Measurements from ENCODE around the gene OPCML.

DNA sequence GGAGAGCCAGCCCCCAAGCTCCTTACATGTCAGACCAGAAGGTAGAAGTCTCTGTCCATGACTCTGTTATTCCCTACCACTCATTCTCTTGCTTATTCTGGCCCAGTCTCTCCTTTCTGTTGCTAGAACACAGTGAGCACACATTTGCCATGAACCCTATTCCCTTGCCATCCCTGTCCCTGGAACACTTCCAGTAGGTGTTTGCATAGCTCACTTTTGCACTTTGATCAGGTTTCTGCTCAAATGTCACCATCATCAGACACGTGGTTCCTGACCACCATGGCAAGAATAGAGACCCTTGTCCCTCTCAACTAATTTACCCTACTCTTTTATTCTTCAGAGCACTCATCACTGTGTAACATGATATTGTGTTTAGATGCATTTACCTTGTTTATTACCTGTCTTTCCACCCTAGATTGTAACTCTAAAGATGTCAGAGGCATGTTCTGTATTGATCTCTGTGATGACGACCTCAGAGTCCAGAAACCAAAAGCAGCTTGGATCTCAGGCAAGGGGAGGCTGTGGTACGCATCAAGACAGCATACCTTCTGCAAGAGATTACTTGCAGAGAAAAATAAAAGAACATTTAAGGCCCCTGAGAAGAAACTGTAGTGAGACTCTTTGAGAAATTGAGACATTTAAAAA, 606.4 kb downstream of the OPCML start:
- no peak for TF ChIP-seq EZH2 (IDR thresholded peaks at IDR 0.05; ENCODE audit: borderline replicate concordance, low read length)
- TF ChIP-seq, protein P1, sequence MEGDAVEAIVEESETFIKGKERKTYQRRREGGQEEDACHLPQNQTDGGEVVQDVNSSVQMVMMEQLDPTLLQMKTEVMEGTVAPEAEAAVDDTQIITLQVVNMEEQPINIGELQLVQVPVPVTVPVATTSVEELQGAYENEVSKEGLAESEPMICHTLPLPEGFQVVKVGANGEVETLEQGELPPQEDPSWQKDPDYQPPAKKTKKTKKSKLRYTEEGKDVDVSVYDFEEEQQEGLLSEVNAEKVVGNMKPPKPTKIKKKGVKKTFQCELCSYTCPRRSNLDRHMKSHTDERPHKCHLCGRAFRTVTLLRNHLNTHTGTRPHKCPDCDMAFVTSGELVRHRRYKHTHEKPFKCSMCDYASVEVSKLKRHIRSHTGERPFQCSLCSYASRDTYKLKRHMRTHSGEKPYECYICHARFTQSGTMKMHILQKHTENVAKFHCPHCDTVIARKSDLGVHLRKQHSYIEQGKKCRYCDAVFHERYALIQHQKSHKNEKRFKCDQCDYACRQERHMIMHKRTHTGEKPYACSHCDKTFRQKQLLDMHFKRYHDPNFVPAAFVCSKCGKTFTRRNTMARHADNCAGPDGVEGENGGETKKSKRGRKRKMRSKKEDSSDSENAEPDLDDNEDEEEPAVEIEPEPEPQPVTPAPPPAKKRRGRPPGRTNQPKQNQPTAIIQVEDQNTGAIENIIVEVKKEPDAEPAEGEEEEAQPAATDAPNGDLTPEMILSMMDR (IDR thresholded peaks at IDR 0.05; ENCODE audit: low read length) = no peak

Measured in OCI-LY1 (cell line).